Gastrocnemius medialis (tissue), 4 donors: ENCODE data around the gene TCFL5.

Experiments used
- CTCF ChIP-seq, 5 experiments: fragments of 450-650 bp in 3 of 5; fragments of 200-600 bp in 2 of 5; sonication (generic) in 2 of 5; IDR thresholded peaks in 4 of 5; conservative IDR thresholded peaks in 1 of 5; 1 replicate in 4 of 5; 2 replicates in 1 of 5; pipeline ENCODE4 v1.5.1; 2016 to 2019; ENCODE audit warnings: antibody characterized with exemption in 5 of 5, mild to moderate bottlenecking in 3 of 5, moderate library complexity in 3 of 5
- POLR2A ChIP-seq, 2 donors: fragments of 450-650 bp; IDR thresholded peaks; one replicate each; pipeline ENCODE4 v1.6.1; 2017; ENCODE audit warnings: antibody characterized with exemption in 2 of 2, mild to moderate bottlenecking in 2 of 2, moderate library complexity in 2 of 2

GRCh38 chr20:62831854-62832211 lies 29.8 kb downstream of the TCFL5 start:
- TF ChIP-seq CTCF (IDR thresholded peaks at IDR 0.05 in 4 of 5, conservative IDR thresholded peaks at IDR 0.05 in 1 of 5), result no peak
- TF ChIP-seq POLR2A (IDR thresholded peaks at IDR 0.05), result no peak
